ENCODE results near the gene SLC25A40.

The SLC25A40 gene

GRCh38 chr7:87784424-87784823 is 91.7 kb downstream of the SLC25A40 start:
- no peak for DNase-seq (ENCODE audit: low spot score)

Measured in germinal center (tissue), 1 donor.